Astrocyte of the cerebellum (primary cell): ENCODE results near the gene TXNDC17.

ENCODE experiments used
- DNase-seq: peaks from one replicate; pipeline ENCODE4 v3.0.0-alpha.2; 2011; ENCODE audit warnings: low read depth
- H3K4me3 ChIP-seq: 2 replicates; pipeline ENCODE4 v1.5.1; 2011; ENCODE audit warnings: mild to moderate bottlenecking, low read depth, low read length, moderate library complexity
- in situ Hi-C: cut with HindIII; loops from 2 replicates; pipeline ENCODE4 v1.10.0; 2017; ENCODE audit warnings: low sequenced_read_pairs
- TF ChIP-seq, protein P1 (sequence below): IDR thresholded peaks from 2 replicates; pipeline ENCODE4 v1.5.1; 2012; ENCODE audit warnings: low read length, low read depth, moderate library complexity, mild to moderate bottlenecking; ENCODE audit errors: missing control alignments

The TXNDC17 gene

DNA sequence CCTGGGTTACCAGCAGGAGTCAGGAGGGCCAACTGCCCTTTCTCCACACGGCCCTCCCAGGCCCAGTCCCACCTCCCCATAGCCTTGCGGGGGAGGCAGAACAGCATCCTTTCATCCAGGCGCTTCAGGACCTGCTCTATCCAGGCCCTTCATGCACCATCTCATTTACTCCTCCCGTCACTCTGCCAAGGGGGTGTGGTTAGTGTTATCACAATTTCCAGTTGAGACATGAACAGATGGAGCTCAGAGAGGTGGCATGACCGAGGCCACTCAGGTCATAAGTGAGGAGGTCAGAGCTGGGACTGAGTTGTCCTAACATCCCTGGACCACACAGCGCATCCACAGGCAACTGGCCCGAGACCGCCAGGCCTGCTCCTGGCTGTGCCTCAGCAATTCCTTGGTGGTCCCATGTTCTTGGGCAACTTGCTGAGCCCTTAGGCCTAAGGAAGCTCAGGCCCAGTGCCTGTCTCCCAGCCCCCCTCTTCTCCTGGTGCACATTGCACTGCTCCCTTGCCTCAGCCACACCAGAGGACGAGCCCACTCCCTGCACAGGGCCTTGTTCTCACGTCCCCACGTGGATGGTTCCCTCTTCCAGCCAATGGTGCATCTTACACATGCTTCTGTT, 34.5 kb downstream of the TXNDC17 start:
- H3K4me3 ChIP-seq = no peak overlapping the region
- no peak for DNase-seq
- TF ChIP-seq, protein P1, sequence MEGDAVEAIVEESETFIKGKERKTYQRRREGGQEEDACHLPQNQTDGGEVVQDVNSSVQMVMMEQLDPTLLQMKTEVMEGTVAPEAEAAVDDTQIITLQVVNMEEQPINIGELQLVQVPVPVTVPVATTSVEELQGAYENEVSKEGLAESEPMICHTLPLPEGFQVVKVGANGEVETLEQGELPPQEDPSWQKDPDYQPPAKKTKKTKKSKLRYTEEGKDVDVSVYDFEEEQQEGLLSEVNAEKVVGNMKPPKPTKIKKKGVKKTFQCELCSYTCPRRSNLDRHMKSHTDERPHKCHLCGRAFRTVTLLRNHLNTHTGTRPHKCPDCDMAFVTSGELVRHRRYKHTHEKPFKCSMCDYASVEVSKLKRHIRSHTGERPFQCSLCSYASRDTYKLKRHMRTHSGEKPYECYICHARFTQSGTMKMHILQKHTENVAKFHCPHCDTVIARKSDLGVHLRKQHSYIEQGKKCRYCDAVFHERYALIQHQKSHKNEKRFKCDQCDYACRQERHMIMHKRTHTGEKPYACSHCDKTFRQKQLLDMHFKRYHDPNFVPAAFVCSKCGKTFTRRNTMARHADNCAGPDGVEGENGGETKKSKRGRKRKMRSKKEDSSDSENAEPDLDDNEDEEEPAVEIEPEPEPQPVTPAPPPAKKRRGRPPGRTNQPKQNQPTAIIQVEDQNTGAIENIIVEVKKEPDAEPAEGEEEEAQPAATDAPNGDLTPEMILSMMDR = no peak
- in situ Hi-C loops = loop anchor here (25.0 kb wide), 1 partner anchor 187 kb away; no protein-coding TSS in a partner anchor

DNA sequence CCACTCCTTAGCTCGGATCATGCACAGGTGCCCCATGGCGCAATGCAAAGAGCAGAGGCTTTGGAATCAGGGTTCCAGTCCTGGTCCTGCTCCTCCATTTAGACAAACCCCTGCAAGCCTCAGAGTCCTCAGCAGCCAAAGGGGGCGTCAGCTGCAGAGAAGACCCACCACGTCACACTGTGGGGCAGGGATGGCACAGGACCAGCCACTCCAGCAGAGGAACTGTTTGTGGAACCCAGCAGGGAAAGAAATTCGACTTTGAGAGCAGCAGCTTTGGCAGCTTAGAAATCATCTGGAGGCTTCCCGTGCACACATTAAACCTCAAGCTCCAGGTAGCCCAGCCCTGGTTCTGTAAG, 35.9 kb downstream of the TXNDC17 start:
- TF ChIP-seq, protein P1 = no peak
- no peak overlapping the region for H3K4me3 ChIP-seq
- no peak for DNase-seq
- in situ Hi-C loops = loop anchor here (25.0 kb wide), 1 partner anchor 186 kb away; no protein-coding TSS in a partner anchor

DNA sequence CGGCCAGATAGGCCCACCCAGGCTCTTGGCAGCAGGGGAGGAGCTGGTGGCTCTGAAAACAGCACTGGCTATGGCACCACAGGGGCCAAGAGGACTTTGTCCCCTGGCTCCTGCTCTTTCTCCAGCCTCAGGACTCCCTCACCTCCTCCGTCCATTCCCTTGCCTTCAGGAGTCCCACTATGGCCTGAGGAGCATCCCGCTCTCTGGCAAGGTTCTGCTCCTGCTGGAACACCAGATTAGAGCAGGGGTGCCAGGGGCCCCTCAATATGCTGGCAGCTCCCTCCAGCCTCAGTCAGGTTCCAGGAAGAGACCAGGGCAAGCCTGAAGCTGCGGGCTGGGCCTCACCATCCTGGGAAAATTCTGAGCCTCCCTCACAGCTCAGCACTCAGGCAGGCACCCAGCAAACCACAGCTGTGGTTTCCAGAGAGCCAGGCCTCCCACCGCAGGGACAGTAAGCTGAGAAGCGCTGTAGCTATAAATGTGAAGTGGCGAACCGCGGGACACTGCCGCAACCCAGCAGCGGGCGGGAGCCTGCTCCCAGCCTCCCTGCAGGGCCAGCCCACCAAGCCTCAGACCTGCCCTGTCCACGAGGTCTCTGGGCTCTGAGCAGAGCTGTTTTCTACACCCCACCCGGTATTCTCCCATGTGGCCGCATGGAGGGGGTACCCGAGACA, 36.4 kb downstream of the TXNDC17 start:
- TF ChIP-seq, protein P1 = no peak
- DNase-seq = no peak
- in situ Hi-C loops = loop anchor here (25.0 kb wide), 1 partner anchor 185 kb away; no protein-coding TSS in a partner anchor
- H3K4me3 ChIP-seq = no peak overlapping the region

DNA sequence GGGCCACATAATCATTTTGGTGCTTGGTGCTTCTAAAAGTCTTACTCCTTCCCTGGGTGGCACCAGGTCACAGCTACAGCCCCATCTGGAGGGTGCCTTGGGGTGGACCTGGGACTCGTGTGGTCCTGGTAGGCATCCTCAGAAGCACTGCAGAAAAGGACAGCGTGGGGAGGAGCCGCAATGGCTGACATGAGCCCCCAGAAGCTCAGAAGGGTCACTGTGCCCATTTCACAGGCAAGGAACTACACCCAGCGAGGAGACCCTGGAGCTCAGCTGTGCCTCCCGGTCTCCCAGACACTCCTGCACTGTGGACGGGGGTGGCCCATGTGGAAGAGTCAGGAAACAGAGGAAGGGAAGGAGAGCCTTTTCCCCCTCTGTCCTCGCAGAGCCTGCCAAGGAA, 37.1 kb downstream of the TXNDC17 start:
- no peak overlapping the region for H3K4me3 ChIP-seq
- in situ Hi-C loops = loop anchor here (25.0 kb wide), 1 partner anchor 184 kb away; no protein-coding TSS in a partner anchor
- DNase-seq = no peak
- TF ChIP-seq, protein P1 = no peak

DNA sequence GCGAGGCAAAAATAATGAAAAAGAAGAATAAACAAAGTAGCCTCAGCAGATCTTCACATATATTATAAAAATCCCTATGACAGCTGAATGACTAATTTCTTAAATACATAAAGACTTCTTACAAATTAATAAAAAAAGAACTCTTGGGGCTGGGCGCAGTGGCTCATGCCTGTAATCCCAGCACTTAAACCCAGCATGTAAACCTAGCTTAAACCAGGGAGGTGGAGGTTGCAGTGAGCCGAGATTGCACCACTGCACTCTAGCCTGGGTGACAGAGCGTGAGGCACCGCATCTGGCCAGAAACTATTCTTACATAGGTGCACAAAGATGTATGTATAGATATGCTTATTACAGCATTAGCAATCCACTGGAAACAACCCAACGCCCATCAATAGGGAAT, 38.4 kb downstream of the TXNDC17 start:
- DNase-seq = no peak
- TF ChIP-seq, protein P1 = no peak
- in situ Hi-C loops = loop anchor here (25.0 kb wide), 1 partner anchor 183 kb away; no protein-coding TSS in a partner anchor
- H3K4me3 ChIP-seq = no peak overlapping the region

DNA sequence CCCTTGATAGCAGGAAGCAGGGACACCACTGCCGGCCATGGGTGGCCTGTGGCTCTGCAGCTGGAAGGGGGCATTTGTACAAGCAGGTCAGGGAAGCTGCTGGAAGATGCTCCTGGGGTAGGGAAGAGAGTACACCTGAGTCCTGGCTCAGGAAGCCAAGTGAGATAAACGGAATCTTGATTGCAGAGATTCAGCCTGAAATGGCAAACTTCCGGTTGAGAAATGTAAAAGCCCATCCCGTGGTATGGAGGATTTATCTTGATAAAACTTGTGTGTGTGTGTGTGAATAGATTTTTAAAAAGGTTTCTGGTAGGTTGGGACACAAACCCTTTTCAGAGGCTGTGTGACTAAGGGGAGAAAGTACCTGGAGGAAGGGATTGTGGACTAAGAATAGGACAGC, 40.3 kb downstream of the TXNDC17 start:
- in situ Hi-C loops = loop anchor here (25.0 kb wide), 1 partner anchor 181 kb away; no protein-coding TSS in a partner anchor
- H3K4me3 ChIP-seq = no peak overlapping the region
- no peak for DNase-seq
- TF ChIP-seq, protein P1 = no peak
